GM23338 (cell line): ENCODE results near the gene NKX2-2. TPM values are rescaled to one million over a fixed set of nuclear protein-coding genes. Genes with fewer than 3 reads are reported as not detected.

Experiments
- ATAC-seq: fragments of 200-7000 bp; cut with Tn5 transposase; 3 replicates; pipeline ENCODE4 v1.9.1; 2020
- DNase-seq: peaks from one replicate; pipeline ENCODE4 v3.0.0-alpha.2; 2015; ENCODE audit warnings: low spot score
- H2AFZ ChIP-seq: fragments of 200-600 bp; sonication (generic); 2 replicates; pipeline ENCODE4 v1.8.0; 2016; ENCODE audit warnings: antibody characterized with exemption, mild to moderate bottlenecking, moderate library complexity
- H3F3A ChIP-seq: fragments of 200-600 bp; sonication (generic); replicated peaks from 2 replicates; pipeline ENCODE4 v1.8.0; 2017; ENCODE audit warnings: antibody characterized with exemption, mixed run types, low read depth
- H3K27ac ChIP-seq: fragments of 200-600 bp; sonication (generic); 2 replicates; pipeline ENCODE4 v1.6.1; 2016; ENCODE audit warnings: low read depth
- H3K27me3 ChIP-seq: fragments of 200-600 bp; sonication (generic); 2 replicates; pipeline ENCODE4 v1.8.0; 2016; ENCODE audit warnings: mild to moderate bottlenecking, mixed run types, moderate library complexity; ENCODE audit not compliant: insufficient read depth
- H3K36me3 ChIP-seq: fragments of 200-600 bp; sonication (generic); 2 replicates; pipeline ENCODE4 v1.8.0; 2016; ENCODE audit warnings: mild to moderate bottlenecking; ENCODE audit not compliant: insufficient read depth
- H3K4me1 ChIP-seq: fragments of 200-600 bp; sonication (generic); 2 replicates; pipeline ENCODE4 v1.8.0; 2016; ENCODE audit warnings: mild to moderate bottlenecking, moderate library complexity; ENCODE audit not compliant: insufficient read depth
- H3K4me2 ChIP-seq: fragments of 200-600 bp; sonication (generic); 2 replicates; pipeline ENCODE4 v1.7.1; 2017; ENCODE audit warnings: mixed run types
- H3K4me3 ChIP-seq: fragments of 200-600 bp; sonication (generic); 2 replicates; pipeline ENCODE4 v1.6.1; 2016; ENCODE audit warnings: mixed run types
- H3K79me2 ChIP-seq: fragments of 200-600 bp; sonication (generic); replicated peaks from 2 replicates; pipeline ENCODE4 v1.8.0; 2017; ENCODE audit warnings: mild to moderate bottlenecking; ENCODE audit not compliant: insufficient read depth
- H3K9me2 ChIP-seq: fragments of 200-600 bp; sonication (generic); 2 replicates; pipeline ENCODE4 v1.8.0; 2017; ENCODE audit not compliant: insufficient read depth
- H4K20me1 ChIP-seq: fragments of 200-600 bp; sonication (generic); replicated peaks from 2 replicates; pipeline ENCODE4 v1.8.0; 2017; ENCODE audit warnings: mild to moderate bottlenecking; ENCODE audit not compliant: insufficient read depth
- H3K27ac Mint-ChIP-seq: 2 replicates; pipeline ENCODE4 v1.8.0; 2020; ENCODE audit warnings: inconsistent platforms, mild to moderate bottlenecking, moderate library complexity, mixed read lengths
- H3K27me3 Mint-ChIP-seq: 3 replicates; pipeline ENCODE4 v1.8.0; 2022; ENCODE audit warnings: low read depth, mild to moderate bottlenecking, moderate library complexity, mixed read lengths, inconsistent platforms; ENCODE audit not compliant: insufficient read depth, poor library complexity
- H3K36me3 Mint-ChIP-seq: 3 replicates; pipeline ENCODE4 v1.8.0; 2021; ENCODE audit warnings: low read depth, mild to moderate bottlenecking, inconsistent platforms, moderate library complexity, mixed read lengths
- H3K4me1 Mint-ChIP-seq: 3 replicates; pipeline ENCODE4 v1.8.0; 2020; ENCODE audit warnings: mild to moderate bottlenecking, inconsistent platforms, mixed read lengths
- H3K4me3 Mint-ChIP-seq: 3 replicates; pipeline ENCODE4 v1.8.0; 2021; ENCODE audit warnings: moderate library complexity, mild to moderate bottlenecking, inconsistent platforms, mixed read lengths
- H3K9me3 Mint-ChIP-seq: 3 replicates; pipeline ENCODE4 v1.8.0; 2020; ENCODE audit warnings: moderate library complexity, mild to moderate bottlenecking, inconsistent platforms, mixed read lengths
- EZH2phosphoT487 ChIP-seq: fragments of 200-600 bp; sonication (generic); IDR thresholded peaks from one replicate; pipeline ENCODE4 v1.8.1; 2018; ENCODE audit warnings: antibody characterized with exemption; ENCODE audit not compliant: unreplicated experiment
- JUNB ChIP-seq: IDR thresholded peaks from one replicate; pipeline ENCODE4 v1.6.1; 2016; ENCODE audit warnings: antibody characterized with exemption; ENCODE audit not compliant: unreplicated experiment
- NANOG ChIP-seq: IDR thresholded peaks from 2 replicates; pipeline ENCODE4 v1.6.1; 2016; ENCODE audit warnings: antibody characterized with exemption, borderline replicate concordance
- POLR2AphosphoS5 ChIP-seq: IDR thresholded peaks from 2 replicates; pipeline ENCODE4 v1.6.1; 2016; ENCODE audit warnings: antibody characterized with exemption, low read depth
- polyA plus RNA-seq: library from polyadenylated mRNA; unstranded; fragments of >200 nt; fragmentation: Nextera tagmentation; extraction: Ambion mirVana; gene quantifications from 2 replicates; pipeline ENCODE4 v1.2.1, GENCODE V29; 2016
- total RNA-seq: library from RNA; depleted of rRNA; stranded (reverse); fragments of >200 nt; shearing (Covaris generic); gene quantifications from 2 replicates; pipeline ENCODE4 v1.2.3, GENCODE V29; 2014
- TF ChIP-seq, protein P1 (sequence below): IDR thresholded peaks from one replicate; pipeline ENCODE4 v1.6.1; 2018; ENCODE audit warnings: antibody characterized with exemption; ENCODE audit not compliant: unreplicated experiment
- TF ChIP-seq, protein P2 (sequence below): fragments of 250-450 bp; sonication (Bioruptor Pico); IDR thresholded peaks from 2 replicates; pipeline ENCODE4 v1.5.0; 2020; ENCODE audit warnings: mild to moderate bottlenecking, moderate library complexity
- TF ChIP-seq, protein P3 (sequence below), 2 experiments: fragments of 200-600 bp in 1 of 2; sonication (generic) in 1 of 2; conservative IDR thresholded peaks; 2 replicates each; pipeline versions ENCODE4 v1.5.1 to v1.6.1; 2016 to 2017; ENCODE audit warnings: antibody characterized with exemption in 2 of 2, low read depth in 2 of 2, mild to moderate bottlenecking in 2 of 2, moderate library complexity in 1 of 2
- TF ChIP-seq, protein P4 (sequence below): IDR thresholded peaks from 2 replicates; pipeline ENCODE4 v1.6.1; 2016; ENCODE audit warnings: antibody characterized with exemption

The NKX2-2 gene
- total and polyA plus RNA-seq, 2 experiments from 2014 or later = not detected

DNA sequence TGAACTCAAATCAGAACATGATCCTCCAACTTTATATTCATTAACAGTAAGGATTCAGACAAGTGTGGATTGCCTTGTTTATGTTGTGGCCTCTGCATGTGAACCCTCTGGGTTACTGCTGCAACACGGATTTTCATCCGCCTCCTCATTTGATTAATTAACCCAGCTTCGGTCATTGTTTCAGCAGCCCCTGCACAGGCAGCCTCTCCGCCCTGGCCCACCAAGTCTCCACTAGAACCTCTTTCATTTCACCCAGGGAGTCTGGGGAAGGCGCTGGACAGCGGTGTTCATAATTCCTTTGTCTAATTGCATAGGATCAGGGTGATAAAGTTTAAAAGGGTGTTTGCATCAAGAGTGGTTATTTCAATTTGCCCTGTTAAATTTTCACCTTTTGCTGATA lies 15.7 kb downstream of the NKX2-2 start (continued):
- TF ChIP-seq, protein P1, sequence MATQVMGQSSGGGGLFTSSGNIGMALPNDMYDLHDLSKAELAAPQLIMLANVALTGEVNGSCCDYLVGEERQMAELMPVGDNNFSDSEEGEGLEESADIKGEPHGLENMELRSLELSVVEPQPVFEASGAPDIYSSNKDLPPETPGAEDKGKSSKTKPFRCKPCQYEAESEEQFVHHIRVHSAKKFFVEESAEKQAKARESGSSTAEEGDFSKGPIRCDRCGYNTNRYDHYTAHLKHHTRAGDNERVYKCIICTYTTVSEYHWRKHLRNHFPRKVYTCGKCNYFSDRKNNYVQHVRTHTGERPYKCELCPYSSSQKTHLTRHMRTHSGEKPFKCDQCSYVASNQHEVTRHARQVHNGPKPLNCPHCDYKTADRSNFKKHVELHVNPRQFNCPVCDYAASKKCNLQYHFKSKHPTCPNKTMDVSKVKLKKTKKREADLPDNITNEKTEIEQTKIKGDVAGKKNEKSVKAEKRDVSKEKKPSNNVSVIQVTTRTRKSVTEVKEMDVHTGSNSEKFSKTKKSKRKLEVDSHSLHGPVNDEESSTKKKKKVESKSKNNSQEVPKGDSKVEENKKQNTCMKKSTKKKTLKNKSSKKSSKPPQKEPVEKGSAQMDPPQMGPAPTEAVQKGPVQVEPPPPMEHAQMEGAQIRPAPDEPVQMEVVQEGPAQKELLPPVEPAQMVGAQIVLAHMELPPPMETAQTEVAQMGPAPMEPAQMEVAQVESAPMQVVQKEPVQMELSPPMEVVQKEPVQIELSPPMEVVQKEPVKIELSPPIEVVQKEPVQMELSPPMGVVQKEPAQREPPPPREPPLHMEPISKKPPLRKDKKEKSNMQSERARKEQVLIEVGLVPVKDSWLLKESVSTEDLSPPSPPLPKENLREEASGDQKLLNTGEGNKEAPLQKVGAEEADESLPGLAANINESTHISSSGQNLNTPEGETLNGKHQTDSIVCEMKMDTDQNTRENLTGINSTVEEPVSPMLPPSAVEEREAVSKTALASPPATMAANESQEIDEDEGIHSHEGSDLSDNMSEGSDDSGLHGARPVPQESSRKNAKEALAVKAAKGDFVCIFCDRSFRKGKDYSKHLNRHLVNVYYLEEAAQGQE = no peak

DNA sequence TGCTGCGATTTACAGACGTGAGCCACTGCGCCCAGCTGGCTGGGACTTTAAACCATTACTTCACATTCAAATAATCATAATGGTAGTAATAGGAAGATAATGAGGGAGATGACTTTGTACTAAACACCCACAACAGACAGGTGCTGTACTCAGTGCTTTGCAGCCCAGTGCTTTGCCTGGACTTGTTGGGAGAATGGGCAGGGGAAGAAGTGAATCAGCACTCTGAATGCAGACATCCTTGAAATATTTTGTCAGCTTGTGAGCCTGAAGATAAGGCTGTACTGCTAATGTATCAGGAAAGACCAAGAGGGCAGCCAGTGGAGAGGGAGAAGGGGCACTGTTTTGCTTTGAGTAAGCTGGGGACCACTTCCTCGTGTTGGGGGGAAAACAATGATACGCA lies 17.4 kb downstream of the NKX2-2 start:
- Histone ChIP-seq H4K20me1 (no peaks in the 10 kb centered on the region), H3K4me1 (peaks cover 25% of the 10 kb centered on the region), H3K9me2 (0 out of 2 replicates have a peak, but pooled peaks cover 3% of the 10 kb centered on the region), H3K4me3 (no peak overlapping the region), H3K36me3 (no peaks in the 10 kb centered on the region), H3K27ac (no peak overlapping the region), H3F3A (no peaks in the 10 kb centered on the region), H3K4me2 (no peak overlapping the region), H3K79me2 (no peaks in the 10 kb centered on the region), H2AFZ (0 out of 2 replicates have a peak overlapping the region, but pooled peaks have one; percentile 48), H3K27me3 (no peaks in the 10 kb centered on the region)
- no peak for DNase-seq
- Mint-ChIP-seq H3K9me3 (no peaks in the 10 kb centered on the region), H3K4me3 (no peak overlapping the region), H3K27ac (no peak overlapping the region), H3K27me3 (peaks cover 16% of the 10 kb centered on the region), H3K4me1 (peaks cover 34% of the 10 kb centered on the region), H3K36me3 (peaks cover 8% of the 10 kb centered on the region; the same call in 2 of the 3 replicates)
- no peak for ATAC-seq
- no peak for TF ChIP-seq EZH2phosphoT487
- TF ChIP-seq NANOG = no peak
- TF ChIP-seq, protein P2, sequence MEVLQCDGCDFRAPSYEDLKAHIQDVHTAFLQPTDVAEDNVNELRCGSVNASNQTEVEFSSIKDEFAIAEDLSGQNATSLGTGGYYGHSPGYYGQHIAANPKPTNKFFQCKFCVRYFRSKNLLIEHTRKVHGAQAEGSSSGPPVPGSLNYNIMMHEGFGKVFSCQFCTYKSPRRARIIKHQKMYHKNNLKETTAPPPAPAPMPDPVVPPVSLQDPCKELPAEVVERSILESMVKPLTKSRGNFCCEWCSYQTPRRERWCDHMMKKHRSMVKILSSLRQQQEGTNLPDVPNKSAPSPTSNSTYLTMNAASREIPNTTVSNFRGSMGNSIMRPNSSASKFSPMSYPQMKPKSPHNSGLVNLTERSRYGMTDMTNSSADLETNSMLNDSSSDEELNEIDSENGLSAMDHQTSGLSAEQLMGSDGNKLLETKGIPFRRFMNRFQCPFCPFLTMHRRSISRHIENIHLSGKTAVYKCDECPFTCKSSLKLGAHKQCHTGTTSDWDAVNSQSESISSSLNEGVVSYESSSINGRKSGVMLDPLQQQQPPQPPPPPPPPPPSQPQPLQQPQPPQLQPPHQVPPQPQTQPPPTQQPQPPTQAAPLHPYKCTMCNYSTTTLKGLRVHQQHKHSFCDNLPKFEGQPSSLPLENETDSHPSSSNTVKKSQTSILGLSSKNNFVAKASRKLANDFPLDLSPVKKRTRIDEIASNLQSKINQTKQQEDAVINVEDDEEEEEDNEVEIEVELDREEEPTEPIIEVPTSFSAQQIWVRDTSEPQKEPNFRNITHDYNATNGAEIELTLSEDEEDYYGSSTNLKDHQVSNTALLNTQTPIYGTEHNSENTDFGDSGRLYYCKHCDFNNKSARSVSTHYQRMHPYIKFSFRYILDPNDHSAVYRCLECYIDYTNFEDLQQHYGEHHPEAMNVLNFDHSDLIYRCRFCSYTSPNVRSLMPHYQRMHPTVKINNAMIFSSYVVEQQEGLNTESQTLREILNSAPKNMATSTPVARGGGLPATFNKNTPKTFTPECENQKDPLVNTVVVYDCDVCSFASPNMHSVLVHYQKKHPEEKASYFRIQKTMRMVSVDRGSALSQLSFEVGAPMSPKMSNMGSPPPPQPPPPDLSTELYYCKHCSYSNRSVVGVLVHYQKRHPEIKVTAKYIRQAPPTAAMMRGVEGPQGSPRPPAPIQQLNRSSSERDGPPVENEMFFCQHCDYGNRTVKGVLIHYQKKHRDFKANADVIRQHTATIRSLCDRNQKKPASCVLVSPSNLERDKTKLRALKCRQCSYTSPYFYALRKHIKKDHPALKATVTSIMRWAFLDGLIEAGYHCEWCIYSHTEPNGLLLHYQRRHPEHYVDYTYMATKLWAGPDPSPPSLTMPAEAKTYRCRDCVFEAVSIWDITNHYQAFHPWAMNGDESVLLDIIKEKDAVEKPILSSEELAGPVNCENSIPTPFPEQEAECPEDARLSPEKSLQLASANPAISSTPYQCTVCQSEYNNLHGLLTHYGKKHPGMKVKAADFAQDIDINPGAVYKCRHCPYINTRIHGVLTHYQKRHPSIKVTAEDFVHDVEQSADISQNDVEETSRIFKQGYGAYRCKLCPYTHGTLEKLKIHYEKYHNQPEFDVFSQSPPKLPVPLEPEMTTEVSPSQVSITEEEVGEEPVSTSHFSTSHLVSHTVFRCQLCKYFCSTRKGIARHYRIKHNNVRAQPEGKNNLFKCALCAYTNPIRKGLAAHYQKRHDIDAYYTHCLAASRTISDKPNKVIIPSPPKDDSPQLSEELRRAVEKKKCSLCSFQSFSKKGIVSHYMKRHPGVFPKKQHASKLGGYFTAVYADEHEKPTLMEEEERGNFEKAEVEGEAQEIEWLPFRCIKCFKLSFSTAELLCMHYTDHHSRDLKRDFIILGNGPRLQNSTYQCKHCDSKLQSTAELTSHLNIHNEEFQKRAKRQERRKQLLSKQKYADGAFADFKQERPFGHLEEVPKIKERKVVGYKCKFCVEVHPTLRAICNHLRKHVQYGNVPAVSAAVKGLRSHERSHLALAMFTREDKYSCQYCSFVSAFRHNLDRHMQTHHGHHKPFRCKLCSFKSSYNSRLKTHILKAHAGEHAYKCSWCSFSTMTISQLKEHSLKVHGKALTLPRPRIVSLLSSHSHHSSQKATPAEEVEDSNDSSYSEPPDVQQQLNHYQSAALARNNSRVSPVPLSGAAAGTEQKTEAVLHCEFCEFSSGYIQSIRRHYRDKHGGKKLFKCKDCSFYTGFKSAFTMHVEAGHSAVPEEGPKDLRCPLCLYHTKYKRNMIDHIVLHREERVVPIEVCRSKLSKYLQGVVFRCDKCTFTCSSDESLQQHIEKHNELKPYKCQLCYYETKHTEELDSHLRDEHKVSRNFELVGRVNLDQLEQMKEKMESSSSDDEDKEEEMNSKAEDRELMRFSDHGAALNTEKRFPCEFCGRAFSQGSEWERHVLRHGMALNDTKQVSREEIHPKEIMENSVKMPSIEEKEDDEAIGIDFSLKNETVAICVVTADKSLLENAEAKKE (CRISPR knock-in tag) = no peak
- TF ChIP-seq, protein P3, sequence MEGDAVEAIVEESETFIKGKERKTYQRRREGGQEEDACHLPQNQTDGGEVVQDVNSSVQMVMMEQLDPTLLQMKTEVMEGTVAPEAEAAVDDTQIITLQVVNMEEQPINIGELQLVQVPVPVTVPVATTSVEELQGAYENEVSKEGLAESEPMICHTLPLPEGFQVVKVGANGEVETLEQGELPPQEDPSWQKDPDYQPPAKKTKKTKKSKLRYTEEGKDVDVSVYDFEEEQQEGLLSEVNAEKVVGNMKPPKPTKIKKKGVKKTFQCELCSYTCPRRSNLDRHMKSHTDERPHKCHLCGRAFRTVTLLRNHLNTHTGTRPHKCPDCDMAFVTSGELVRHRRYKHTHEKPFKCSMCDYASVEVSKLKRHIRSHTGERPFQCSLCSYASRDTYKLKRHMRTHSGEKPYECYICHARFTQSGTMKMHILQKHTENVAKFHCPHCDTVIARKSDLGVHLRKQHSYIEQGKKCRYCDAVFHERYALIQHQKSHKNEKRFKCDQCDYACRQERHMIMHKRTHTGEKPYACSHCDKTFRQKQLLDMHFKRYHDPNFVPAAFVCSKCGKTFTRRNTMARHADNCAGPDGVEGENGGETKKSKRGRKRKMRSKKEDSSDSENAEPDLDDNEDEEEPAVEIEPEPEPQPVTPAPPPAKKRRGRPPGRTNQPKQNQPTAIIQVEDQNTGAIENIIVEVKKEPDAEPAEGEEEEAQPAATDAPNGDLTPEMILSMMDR (conservative IDR thresholded peaks at IDR 0.05; ENCODE audit: low read depth in 2 of 2) = no peak
- TF ChIP-seq, protein P1 = no peak
- no peak for TF ChIP-seq POLR2AphosphoS5
- TF ChIP-seq JUNB = no peak
- TF ChIP-seq, protein P4, sequence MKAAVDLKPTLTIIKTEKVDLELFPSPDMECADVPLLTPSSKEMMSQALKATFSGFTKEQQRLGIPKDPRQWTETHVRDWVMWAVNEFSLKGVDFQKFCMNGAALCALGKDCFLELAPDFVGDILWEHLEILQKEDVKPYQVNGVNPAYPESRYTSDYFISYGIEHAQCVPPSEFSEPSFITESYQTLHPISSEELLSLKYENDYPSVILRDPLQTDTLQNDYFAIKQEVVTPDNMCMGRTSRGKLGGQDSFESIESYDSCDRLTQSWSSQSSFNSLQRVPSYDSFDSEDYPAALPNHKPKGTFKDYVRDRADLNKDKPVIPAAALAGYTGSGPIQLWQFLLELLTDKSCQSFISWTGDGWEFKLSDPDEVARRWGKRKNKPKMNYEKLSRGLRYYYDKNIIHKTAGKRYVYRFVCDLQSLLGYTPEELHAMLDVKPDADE = no peak
